Neuronal stem cell (in vitro differentiated cells): ENCODE results near the gene LGI1.

Source experiments
- DNase-seq: peaks from one replicate; pipeline ENCODE4 v3.0.0-alpha.2; 2013; ENCODE audit warnings: low spot score
- H2AFZ ChIP-seq: one replicate; pipeline ENCODE4 v1.6.1; 2013; ENCODE audit warnings: mild to moderate bottlenecking, low read length, inconsistent platforms
- H2AK5ac ChIP-seq: 2 replicates; pipeline ENCODE4 v1.6.1; 2013; ENCODE audit warnings: low read depth, mild to moderate bottlenecking, inconsistent platforms, low read length, moderate library complexity, mixed read lengths
- H2BK120ac ChIP-seq: 2 replicates; pipeline ENCODE4 v1.6.1; 2013; ENCODE audit warnings: low read depth, mild to moderate bottlenecking, inconsistent platforms, low read length, moderate library complexity, mixed read lengths
- H2BK12ac ChIP-seq: one replicate; pipeline ENCODE4 v1.6.1; 2013; ENCODE audit warnings: low read length, inconsistent platforms
- H2BK15ac ChIP-seq: 2 replicates; pipeline ENCODE4 v1.6.1; 2013; ENCODE audit warnings: mild to moderate bottlenecking, low read length, inconsistent platforms, mixed read lengths
- H2BK5ac ChIP-seq: one replicate; pipeline ENCODE4 v1.6.1; 2013; ENCODE audit warnings: inconsistent platforms, mild to moderate bottlenecking, low read length, moderate library complexity
- H3K14ac ChIP-seq: one replicate; pipeline ENCODE4 v1.6.1; 2013; ENCODE audit warnings: low read length, inconsistent platforms
- H3K18ac ChIP-seq: 2 replicates; pipeline ENCODE4 v1.6.1; 2013; ENCODE audit warnings: low read length, inconsistent platforms
- H3K23ac ChIP-seq: 2 replicates; pipeline ENCODE4 v1.6.1; 2013; ENCODE audit warnings: low read depth, mild to moderate bottlenecking, mixed read lengths, low read length, inconsistent platforms; ENCODE audit not compliant: poor library complexity
- H3K27ac ChIP-seq: replicated peaks from 3 replicates; pipeline ENCODE4 v1.5.1; 2013; ENCODE audit warnings: low read length, inconsistent platforms
- H3K27me3 ChIP-seq, 3 experiments: 2 replicates each; pipeline ENCODE4 v1.6.1; 2013; ENCODE audit warnings: low read length in 3 of 3, mild to moderate bottlenecking in 2 of 3, inconsistent platforms in 1 of 3, low read depth in 1 of 3, mixed read lengths in 1 of 3, moderate library complexity in 1 of 3; ENCODE audit not compliant: control insufficient read depth in 3 of 3, insufficient read depth in 3 of 3
- H3K36me3 ChIP-seq, 2 donors: replicated peaks in 1 of 2; 2 replicates each; pipeline ENCODE4 v1.6.1; 2013; ENCODE audit warnings: low read length in 2 of 2; ENCODE audit not compliant: control insufficient read depth in 2 of 2, insufficient read depth in 2 of 2
- H3K4ac ChIP-seq: 2 replicates; pipeline ENCODE4 v1.6.1; 2013; ENCODE audit warnings: inconsistent platforms, mild to moderate bottlenecking, low read length, moderate library complexity
- H3K4me1 ChIP-seq, 2 donors: 1 replicate in 1 of 2; 2 replicates in 1 of 2; pipeline ENCODE4 v1.6.1; 2013; ENCODE audit warnings: low read length in 2 of 2, low read depth in 1 of 2; ENCODE audit not compliant: control insufficient read depth in 2 of 2, insufficient read depth in 1 of 2
- H3K4me2 ChIP-seq: one replicate; pipeline ENCODE4 v1.6.1; 2013; ENCODE audit warnings: mild to moderate bottlenecking, low read length, inconsistent platforms; ENCODE audit not compliant: insufficient read depth, poor library complexity, severe bottlenecking
- H3K4me3 ChIP-seq, 2 donors: 2 replicates each; pipeline ENCODE4 v1.5.1; 2013; ENCODE audit warnings: low read length in 2 of 2, mild to moderate bottlenecking in 2 of 2, inconsistent platforms in 1 of 2, moderate library complexity in 1 of 2
- H3K79me1 ChIP-seq: one replicate; pipeline ENCODE4 v1.6.1; 2013; ENCODE audit warnings: low read depth, mild to moderate bottlenecking, inconsistent platforms, low read length, moderate library complexity
- H3K9ac ChIP-seq: one replicate; pipeline ENCODE4 v1.6.1; 2013; ENCODE audit warnings: mild to moderate bottlenecking, low read depth, low read length, inconsistent platforms; ENCODE audit not compliant: poor library complexity
- H3K9me3 ChIP-seq, 2 donors: replicated peaks in 1 of 2; 2 replicates each; pipeline versions ENCODE3 to v1.6.1; 2013; ENCODE audit warnings: low read length in 2 of 2, mild to moderate bottlenecking in 2 of 2, inconsistent platforms in 1 of 2, low read depth in 1 of 2, mixed read lengths in 1 of 2, moderate library complexity in 1 of 2; ENCODE audit not compliant: control insufficient read depth in 2 of 2, insufficient read depth in 1 of 2
- H4K8ac ChIP-seq: one replicate; pipeline ENCODE4 v1.6.1; 2013; ENCODE audit warnings: low read depth, mild to moderate bottlenecking, inconsistent platforms, low read length, moderate library complexity
- H4K91ac ChIP-seq: one replicate; pipeline ENCODE4 v1.6.1; 2013; ENCODE audit warnings: low read length, low read depth, mild to moderate bottlenecking, inconsistent platforms; ENCODE audit not compliant: poor library complexity
- WGBS, 2 donors: extraction: QIAGEN DNeasy Blood & Tissue Kit; methylation state at CpG; one replicate each; pipeline ENCODE4 v1.1.7; 2013; ENCODE audit warnings: missing lambda C conversion rate in 2 of 2, mixed read lengths in 1 of 2; ENCODE audit not compliant: insufficient read length in 2 of 2, insufficient replicate concordance in 1 of 2; ENCODE audit errors: extremely low coverage in 2 of 2; 5-methylcytosine and 5-hydroxymethylcytosine counted together

LGI1 gene

GRCh38 chr10:93820434-93820833 lies 62.7 kb downstream of the LGI1 start:
- no peak overlapping the region for H3K23ac ChIP-seq
- no peak overlapping the region for H3K4me3 ChIP-seq
- no peak overlapping the region for H3K9ac ChIP-seq
- no peak overlapping the region for H2BK5ac ChIP-seq
- no peak overlapping the region for H3K18ac ChIP-seq
- DNase-seq = no peak
- H3K27me3 ChIP-seq = peaks cover 0 to 20% (median 0%) of the 10 kb centered on the region in 3 experiments
- no peak overlapping the region for H3K4me2 ChIP-seq
- H4K91ac ChIP-seq = no peak overlapping the region
- no CpG with 5 or more reads among the region's 3 CpGs for WGBS, 2 donors
- no peak overlapping the region for H2BK15ac ChIP-seq
- no peak overlapping the region for H2BK120ac ChIP-seq
- H2AFZ ChIP-seq = no peak overlapping the region
- peaks cover 3% of the 10 kb centered on the region in 2 donors for H3K4me1 ChIP-seq
- H3K4ac ChIP-seq = no peak overlapping the region
- H3K79me1 ChIP-seq = no peaks in the 10 kb centered on the region
- H3K27ac ChIP-seq = no peak overlapping the region
- no peak overlapping the region for H3K14ac ChIP-seq
- H2BK12ac ChIP-seq = no peak overlapping the region
- no peak overlapping the region for H2AK5ac ChIP-seq
- no peak overlapping the region for H4K8ac ChIP-seq
- H3K36me3 ChIP-seq = no peaks in the 10 kb centered on the region
- peaks cover 0 to 3% of the 10 kb centered on the region in 2 donors for H3K9me3 ChIP-seq

- Histone ChIP-seq H2BK12ac (no peak overlapping the region), H3K18ac (no peak overlapping the region), H3K4ac (no peak overlapping the region), H3K27ac (no peak overlapping the region), H3K4me2 (no peak overlapping the region), H3K4me3 (no peak overlapping the region), H4K91ac (no peak overlapping the region), H3K79me1 (no peaks in the 10 kb centered on the region), H2AK5ac (no peak overlapping the region), H3K9me3 (peaks cover 0 to 3% of the 10 kb centered on the region in 2 donors), H2BK120ac (no peak overlapping the region), H3K4me1 (peaks cover under 1% of the 10 kb centered on the region in 2 donors), H2AFZ (no peak overlapping the region), H4K8ac (no peak overlapping the region), H2BK5ac (no peak overlapping the region), H2BK15ac (no peak overlapping the region), H3K23ac (no peak overlapping the region), H3K9ac (no peak overlapping the region), H3K36me3 (no peaks in the 10 kb centered on the region), H3K14ac (no peak overlapping the region), H3K27me3 (peaks cover 0 to 20% (median 0%) of the 10 kb centered on the region in 3 experiments)
- no CpG with 5 or more reads among the region's 4 CpGs for WGBS, 2 donors
- peak; percentile 12 for DNase-seq
These were observed 63.5 kb downstream of the LGI1 start for GRCh38 chr10:93821051-93821772.

- H3K79me1 ChIP-seq = no peaks in the 10 kb centered on the region
- no peak overlapping the region for H2BK12ac ChIP-seq
- no peak overlapping the region for H2BK120ac ChIP-seq
- no peak overlapping the region for H4K8ac ChIP-seq
- H3K18ac ChIP-seq = peak overlapping the region; percentile 29
- no peak overlapping the region for H3K9ac ChIP-seq
- no peak overlapping the region for H2AK5ac ChIP-seq
- H3K36me3 ChIP-seq = no peaks in the 10 kb centered on the region
- H2BK5ac ChIP-seq = no peak overlapping the region
- no peak overlapping the region for H4K91ac ChIP-seq
- no peak overlapping the region for H3K14ac ChIP-seq
- H3K4me2 ChIP-seq = no peak overlapping the region
- WGBS, 2 donors = no CpG with 5 or more reads among the region's 7 CpGs
- H3K23ac ChIP-seq = no peak overlapping the region
- H3K27ac ChIP-seq = no peak overlapping the region
- H2AFZ ChIP-seq = peak overlapping the region; percentile 46
- peaks cover 3 to 4% of the 10 kb centered on the region in 2 donors for H3K4me1 ChIP-seq
- H3K4ac ChIP-seq = no peak overlapping the region
- DNase-seq = no peak
- peaks cover 0 to 9% (median 0%) of the 10 kb centered on the region in 3 experiments for H3K27me3 ChIP-seq
- no peak overlapping the region for H3K4me3 ChIP-seq
- H2BK15ac ChIP-seq = no peak overlapping the region
- H3K9me3 ChIP-seq = no peaks in the 10 kb centered on the region
These were observed 68.6 kb downstream of the LGI1 start for GRCh38 chr10:93826355-93826754.

- no peak overlapping the region for H2BK15ac ChIP-seq
- no peak overlapping the region for H3K4me2 ChIP-seq
- no peaks in the 10 kb centered on the region for H3K9me3 ChIP-seq
- no peak overlapping the region for H2BK12ac ChIP-seq
- no peak overlapping the region for H2BK120ac ChIP-seq
- no CpG with 5 or more reads among the region's 11 CpGs for WGBS, 2 donors
- no peak overlapping the region for H3K4me3 ChIP-seq
- H3K27ac ChIP-seq = no peak overlapping the region
- H2AK5ac ChIP-seq = no peak overlapping the region
- no peak overlapping the region for H3K23ac ChIP-seq
- H2BK5ac ChIP-seq = no peak overlapping the region
- H3K79me1 ChIP-seq = no peaks in the 10 kb centered on the region
- no peak overlapping the region for H3K14ac ChIP-seq
- peaks cover 0 to 9% (median 0%) of the 10 kb centered on the region in 3 experiments for H3K27me3 ChIP-seq
- H3K4ac ChIP-seq = no peak overlapping the region
- no peak overlapping the region for H4K91ac ChIP-seq
- H2AFZ ChIP-seq = no peak overlapping the region
- H3K9ac ChIP-seq = no peak overlapping the region
- DNase-seq = no peak
- H4K8ac ChIP-seq = no peak overlapping the region
- H3K4me1 ChIP-seq = peaks cover 3 to 4% of the 10 kb centered on the region in 2 donors
- no peak overlapping the region for H3K18ac ChIP-seq
- H3K36me3 ChIP-seq = no peaks in the 10 kb centered on the region
These were observed 69.5 kb downstream of the LGI1 start for GRCh38 chr10:93827056-93827804.
